ENCODE results near the gene LANCL3.

DNA sequence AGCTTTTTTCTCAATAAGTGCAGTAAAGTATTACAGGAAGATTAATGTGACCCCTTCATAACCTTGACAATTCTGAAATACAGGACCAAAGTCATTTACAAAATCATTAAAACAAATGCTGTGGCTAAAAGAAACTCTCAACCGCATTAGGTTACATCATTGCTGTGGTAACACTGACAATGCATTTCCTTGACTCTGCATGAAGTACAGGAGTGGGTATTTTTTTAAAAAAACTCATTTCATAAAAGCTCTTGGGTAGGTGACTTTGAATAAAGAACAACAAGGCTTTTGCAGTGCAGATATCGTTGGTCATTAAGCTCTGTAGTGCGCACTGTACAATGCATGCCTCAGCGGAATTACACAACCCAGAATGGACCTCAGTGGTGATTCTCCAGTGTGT, 90.7 kb downstream of the LANCL3 start:
- TF ChIP-seq CTCF (IDR thresholded peaks at IDR 0.05) = no peak
- TF ChIP-seq POLR2A (IDR thresholded peaks at IDR 0.05) = no peak
